Suppressor macrophage treated with lipopolysaccharide for 1 hour (primary cell): Measurements from ENCODE around the gene BCL2L12.

ENCODE experiments used
- DNase-seq, 3 donors: peaks; one replicate each; pipeline ENCODE4 v3.0.0-alpha.2; 2020 to 2022

BCL2L12 gene

DNA sequence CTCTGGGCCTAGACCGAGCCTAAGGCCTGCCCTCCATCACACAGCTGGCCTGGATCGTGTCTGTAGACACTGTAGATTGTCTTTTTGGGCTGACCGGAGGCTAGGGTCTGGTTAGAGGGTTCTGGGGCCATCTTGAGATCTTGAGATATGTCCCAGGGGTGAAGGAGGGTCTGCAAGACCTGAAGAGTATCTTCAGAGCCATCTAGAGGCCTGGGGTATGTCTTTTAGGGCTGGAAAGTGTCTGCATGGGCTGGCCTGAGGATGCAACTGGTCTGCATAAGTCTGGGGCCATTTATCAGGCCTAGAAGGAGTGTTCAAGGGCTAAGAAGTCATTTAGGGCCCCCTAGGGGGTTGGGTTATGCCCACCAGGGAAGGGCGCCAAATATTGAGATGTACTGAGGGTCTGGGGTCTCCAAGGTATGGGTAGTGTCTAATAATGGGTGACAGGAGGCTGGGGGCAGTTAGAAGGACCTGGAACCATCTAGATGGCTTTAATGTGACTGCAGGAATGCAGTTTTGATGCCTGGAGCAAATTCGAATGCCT is 23.2 kb upstream of the BCL2L12 start:
- DNase-seq = no peak

DNA sequence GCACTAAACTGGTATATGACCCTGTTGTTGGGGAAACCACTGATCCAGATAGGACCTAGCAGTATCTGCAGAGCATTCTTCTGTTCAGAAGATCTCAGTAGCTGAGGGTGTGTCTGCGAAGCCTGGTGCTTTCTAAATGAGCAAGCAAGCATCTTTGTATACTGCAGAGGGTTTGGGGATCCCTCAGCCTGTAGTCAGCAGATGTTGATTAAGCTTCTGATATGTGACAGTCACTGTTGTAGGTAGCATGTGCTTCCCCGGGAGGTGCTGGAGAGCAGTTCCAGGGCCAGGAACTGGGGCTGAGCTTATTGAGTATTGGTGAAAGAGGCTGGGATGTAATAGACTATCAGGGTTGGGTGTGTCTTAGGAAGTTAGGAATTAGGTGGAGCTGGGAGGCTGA is 22.3 kb upstream of the BCL2L12 start:
- DNase-seq = peak in 2 of 3 donors; percentile 7 to 14

DNA sequence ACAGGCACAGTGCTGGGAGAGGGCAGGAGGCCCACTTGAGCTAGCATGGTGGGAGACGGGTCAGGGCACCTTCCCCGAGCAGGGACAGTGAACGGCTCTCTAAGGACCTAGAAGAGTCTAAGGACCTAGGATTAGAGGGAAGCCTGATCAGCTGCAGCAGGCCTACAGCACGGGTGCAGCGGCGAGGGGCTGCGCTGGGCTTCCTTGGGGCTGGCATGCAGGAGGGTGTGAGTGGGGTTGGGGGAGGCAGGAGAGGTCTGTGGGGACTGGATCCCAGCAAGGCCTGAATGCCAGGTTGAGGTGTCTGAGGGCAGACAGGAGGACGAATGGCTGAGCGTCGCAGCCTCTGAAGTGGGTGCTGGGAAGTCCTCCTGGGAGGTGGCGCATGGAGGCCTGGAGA is 20.1 kb upstream of the BCL2L12 start:
- DNase-seq = no peak

DNA sequence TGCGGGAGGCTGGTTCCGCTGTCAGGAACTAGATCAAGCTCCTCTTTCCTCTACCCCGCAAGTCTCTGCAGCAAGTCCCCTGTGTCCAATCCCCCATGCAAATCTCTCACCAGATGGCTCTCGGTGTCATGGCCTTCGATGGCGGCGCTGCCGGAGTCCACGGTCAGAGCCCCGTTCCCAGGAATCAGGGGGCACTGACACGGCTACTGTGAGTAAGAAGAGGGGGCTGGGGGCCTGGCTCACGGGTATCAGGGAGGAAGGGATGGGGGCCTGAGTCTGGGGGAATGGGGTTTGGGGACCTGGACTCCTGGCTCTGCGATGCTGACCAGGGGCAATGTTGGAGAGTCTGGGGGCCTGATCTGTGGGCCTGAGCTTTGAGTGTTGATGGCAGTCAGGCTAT is 19.7 kb upstream of the BCL2L12 start:
- DNase-seq = no peak

DNA sequence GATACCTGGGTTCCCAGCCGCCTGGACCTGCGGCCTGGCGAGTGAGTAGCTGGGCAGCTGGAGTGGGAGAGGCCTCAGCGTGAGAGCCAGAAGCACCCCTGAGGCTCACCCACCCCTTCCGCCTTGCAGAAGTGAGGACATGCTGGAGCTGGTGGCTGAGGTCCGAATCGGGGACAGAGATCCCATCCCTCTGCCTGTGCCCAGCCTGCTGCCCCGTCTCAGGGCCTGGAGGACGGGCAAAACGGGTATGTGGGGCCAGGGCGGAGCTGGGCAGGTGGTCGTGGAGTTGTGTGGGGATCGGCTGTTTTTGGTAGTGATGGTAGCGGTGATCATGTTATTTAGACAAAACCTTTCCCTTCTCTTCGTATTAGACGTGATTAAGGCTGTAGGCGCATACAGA is 19.1 kb upstream of the BCL2L12 start:
- DNase-seq = no peak

DNA sequence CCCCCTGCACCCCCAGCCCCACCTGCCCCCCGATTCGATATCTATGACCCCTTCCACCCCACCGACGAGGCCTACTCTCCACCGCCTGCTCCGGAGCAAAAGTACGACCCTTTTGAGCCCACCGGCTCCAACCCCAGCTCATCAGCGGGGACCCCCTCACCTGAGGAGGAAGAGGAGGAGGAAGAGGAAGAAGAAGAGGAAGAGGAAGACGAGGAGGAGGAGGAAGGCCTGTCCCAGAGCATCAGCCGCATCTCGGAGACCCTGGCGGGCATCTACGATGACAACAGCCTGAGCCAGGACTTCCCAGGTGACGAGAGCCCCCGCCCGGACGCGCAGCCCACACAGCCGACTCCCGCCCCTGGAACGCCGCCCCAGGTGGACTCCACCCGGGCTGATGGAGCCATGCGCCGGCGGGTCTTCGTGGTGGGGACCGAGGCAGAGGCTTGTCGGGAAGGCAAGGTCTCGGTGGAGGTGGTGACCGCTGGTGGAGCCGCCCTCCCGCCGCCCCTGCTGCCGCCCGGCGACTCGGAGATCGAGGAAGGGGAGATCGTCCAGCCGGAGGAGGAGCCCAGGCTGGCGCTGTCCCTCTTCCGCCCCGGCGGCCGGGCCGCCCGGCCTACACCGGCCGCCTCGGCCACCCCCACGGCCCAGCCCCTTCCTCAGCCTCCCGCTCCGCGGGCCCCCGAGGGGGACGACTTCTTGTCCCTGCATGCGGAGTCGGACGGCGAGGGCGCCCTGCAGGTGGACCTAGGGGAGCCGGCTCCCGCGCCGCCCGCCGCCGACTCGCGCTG is 14.5 kb upstream of the BCL2L12 start:
- no peak for DNase-seq

DNA sequence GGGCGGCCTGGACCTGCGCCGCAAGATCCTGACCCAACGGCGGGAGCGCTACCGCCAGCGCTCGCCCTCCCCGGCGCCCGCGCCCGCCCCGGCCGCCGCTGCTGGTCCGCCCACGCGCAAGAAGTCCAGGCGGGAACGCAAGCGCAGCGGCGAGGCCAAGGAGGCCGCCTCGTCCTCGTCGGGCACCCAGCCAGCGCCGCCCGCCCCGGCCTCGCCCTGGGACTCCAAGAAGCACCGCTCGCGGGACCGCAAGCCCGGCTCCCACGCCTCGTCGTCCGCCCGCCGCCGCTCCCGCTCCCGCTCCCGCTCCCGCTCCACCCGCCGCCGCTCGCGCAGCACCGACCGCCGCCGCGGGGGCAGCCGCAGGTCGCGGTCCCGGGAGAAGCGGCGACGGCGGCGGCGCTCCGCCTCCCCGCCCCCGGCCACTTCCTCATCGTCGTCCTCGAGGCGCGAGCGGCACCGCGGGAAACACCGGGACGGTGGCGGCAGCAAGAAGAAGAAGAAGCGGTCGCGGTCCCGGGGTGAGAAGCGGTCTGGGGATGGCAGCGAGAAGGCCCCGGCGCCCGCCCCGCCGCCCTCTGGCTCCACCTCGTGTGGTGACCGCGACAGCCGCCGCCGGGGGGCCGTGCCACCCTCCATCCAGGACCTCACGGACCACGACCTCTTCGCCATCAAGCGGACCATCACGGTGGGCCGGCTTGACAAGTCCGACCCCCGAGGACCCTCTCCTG is 13.7 kb upstream of the BCL2L12 start:
- no peak for DNase-seq

DNA sequence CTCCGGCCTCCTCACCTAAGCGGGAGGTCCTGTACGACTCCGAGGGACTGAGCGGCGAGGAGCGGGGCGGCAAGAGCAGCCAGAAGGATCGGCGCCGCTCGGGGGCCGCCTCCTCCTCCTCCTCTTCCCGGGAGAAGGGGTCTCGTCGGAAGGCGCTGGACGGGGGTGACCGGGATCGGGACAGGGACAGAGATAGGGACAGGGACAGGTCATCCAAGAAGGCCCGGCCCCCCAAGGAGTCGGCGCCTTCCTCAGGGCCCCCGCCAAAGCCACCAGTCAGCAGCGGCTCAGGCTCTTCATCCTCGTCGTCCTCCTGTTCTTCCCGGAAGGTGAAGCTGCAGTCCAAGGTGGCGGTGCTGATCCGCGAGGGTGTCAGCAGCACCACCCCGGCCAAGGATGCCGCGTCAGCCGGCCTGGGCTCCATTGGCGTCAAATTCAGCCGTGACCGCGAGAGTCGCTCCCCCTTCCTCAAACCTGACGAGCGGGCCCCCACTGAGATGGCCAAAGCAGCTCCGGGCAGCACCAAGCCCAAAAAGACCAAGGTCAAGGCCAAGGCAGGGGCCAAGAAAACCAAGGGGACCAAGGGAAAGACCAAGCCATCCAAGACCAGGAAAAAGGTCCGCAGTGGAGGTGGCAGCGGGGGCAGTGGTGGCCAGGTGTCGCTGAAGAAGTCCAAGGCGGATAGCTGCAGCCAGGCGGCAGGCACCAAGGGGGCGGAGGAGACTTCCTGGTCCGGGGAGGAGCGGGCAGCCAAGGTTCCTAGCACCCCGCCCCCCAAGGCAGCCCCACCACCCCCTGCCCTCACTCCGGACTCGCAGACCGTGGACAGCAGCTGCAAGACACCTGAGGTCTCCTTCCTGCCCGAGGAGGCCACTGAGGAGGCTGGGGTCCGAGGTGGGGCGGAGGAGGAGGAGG is 12.9 kb upstream of the BCL2L12 start:
- no peak for DNase-seq

DNA sequence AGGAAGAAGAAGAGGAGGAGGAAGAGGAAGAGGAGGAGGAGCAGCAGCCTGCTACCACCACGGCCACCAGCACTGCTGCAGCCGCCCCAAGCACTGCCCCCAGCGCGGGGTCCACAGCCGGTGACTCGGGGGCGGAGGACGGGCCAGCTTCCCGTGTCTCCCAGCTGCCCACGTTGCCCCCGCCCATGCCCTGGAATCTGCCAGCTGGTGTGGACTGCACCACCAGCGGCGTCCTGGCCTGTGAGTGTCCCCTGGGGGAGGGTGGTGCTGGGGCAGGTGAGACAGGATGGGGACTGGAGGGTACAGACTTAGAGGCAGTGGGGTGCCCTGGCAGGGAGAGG is 12.3 kb upstream of the BCL2L12 start:
- DNase-seq = no peak

DNA sequence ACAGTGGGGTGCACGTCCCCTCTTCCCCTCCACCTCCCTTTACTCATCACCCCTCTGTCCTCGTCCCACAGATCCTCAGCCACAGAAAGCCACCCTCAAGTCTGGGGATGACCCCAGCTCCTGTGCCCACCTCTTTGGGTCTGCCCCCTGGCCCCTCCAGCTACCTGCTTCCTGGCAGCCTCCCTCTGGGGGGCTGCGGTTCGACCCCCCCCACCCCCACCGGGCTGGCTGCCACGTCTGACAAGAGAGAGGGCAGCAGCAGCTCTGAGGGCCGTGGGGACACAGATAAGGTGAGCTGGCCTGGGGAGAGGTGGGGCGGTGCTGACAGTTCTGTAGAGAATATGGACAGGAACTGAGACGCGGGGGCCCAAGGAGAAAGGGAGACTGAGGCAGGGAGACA is 11.2 kb upstream of the BCL2L12 start:
- DNase-seq = no peak

DNA sequence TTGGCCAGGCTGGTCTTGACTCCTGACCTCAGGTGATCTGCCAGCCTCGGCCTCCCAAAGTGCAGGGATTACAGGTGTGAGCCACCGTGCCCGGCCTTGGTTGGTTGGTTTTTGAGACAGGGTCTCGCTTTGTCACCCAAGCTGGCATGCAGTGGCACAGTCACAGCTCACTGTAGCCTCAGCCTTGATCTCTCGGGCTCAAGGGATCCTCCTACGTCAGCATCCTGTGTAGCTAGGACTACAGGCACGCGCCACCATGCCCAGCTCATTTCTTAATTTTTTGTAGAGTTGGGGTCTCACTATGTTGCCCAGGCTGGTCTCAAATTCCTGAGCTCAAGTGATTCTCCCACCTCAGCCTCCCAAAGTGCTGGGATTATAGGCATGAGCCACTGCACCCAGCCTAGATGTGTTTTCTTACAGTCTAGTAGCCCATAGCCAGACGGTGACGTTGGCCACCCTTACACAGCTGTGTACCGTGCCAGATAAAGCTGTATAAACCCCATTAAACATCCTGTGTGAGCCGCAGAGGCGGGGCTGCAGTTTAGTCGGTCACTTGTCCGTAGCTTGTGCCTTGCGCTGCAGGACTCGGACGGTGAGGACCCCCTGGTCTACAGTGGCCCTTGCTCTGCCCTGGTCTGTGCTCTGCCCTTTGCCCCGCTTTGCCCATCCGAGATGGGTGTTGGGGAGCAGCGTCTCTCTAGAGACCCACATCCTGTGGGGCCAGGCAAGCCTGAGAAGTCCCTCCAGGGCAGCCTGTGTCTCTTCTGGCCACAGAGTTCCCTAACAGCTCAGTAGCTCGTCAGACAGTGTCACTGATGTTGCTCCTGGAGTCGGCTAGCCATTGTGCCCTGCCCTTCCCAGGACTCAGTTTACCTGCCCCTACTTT is 9.9 kb upstream of the BCL2L12 start:
- no peak for DNase-seq

DNA sequence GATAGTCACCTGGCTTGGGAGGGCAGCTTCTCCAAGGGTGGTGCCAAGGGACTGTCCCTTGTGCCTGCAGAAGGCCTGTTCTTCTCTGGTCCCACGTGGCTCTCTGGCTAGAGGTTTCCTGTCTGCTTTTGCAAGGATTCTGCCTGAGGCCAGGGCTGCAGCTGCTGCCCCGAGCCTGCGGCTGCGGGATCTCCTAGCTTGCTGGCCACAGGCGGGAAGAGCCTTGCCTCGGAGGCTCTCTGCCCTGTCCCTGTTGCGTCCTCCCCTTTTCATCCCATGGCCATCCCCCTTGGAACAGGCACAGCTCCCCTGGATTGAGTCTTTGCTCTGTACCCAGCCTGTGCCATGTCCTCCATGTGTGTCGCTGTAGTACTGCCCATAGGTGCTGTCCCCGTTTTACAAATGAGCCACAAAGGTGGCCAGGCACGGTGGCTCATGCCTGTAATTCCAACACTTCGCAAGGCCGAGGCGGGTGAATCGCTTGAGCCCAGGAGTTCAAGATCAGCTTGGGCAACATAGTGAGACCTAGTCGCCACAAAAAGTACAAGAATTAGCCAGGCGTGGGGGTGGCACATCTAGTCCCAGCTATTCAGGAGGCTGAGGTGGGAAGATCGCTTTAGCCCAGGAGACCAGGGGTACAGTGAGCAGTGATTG is 9.2 kb upstream of the BCL2L12 start:
- DNase-seq = no peak

DNA sequence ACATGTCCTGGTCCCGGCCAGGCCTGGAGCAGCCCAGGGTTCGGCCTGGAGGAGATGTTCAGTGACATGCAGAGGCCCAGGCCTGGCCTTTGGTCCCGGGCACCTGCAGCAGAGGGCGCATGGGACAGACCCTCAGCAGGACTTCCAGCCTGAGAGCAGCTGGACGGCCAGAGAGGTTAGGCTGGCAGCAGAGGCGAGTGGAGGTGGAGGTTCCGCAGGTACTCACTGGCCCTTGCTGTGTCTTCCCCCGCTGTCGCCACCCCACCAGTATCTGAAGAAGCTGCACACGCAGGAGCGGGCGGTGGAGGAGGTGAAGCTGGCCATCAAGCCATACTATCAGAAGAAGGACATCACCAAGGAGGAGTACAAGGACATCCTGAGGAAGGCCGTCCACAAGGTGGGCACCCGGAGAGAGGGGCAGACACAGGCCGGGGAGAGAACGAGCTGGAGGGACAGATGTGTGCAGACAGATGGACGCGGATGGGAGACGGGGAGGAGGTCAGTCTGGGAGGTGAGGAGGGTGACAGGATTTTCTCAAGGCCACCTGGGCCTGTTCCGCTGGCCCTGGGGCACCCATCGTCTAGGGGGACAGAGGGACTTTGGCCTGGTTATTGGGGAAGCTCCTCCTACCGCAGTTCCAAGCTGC is 8.1 kb upstream of the BCL2L12 start:
- DNase-seq = no peak

DNA sequence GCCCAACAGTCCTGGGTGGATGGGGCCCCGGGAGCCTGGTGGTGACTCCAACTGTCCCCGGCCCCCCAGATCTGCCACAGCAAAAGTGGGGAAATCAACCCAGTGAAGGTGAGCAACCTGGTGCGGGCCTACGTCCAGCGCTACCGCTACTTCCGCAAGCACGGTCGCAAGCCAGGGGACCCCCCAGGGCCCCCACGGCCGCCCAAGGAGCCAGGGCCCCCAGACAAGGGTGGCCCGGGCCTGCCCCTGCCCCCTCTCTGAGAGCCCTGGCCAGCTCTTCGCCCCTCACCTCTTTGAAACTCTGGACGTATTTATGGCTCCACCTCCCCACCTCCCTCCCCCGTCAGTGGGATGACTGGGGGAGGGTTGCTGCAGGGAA is 7.6 kb upstream of the BCL2L12 start:
- no peak for DNase-seq

DNA sequence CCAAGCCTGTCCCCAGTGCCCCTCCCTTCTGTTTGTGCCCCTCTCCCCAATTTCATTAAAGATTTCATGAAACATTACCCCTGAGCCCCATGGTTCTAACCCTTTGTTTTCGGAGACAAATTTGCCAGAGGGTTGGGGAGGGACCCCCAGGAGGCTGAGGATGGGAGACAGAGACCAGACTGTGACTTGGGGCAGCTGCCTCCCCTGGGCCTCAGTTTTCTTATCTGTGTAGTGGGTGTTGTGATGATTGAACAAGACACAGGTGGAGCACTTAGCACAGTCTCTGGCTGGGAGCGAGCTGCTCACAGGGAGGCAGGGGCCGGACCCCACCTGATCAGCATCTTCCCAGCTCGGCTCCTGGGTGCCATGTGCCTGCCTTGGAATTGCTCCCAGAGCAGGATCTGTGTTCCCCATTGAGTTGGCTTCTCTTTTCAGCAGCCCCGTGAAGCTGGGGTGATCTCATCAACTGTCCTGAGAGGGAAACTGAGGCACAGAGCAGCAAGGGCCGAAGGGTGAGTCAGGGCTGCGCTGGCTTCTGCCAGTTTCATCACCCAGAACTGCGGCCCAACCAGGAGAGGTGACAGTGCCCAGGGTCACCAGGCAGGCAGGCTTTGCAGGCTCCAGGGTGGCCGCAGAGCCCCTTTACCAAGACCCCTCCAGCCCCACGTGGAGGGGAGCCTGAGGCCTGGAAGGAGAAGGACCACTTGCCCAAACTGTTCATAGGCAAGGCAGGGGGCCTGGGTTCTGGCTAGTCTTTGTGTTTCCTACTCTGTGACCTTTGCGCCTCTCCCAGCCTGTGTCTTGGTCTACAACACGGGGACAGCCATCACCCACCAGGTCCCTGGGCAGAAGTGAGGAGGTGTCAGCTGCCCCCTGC is 6.9 kb upstream of the BCL2L12 start:
- DNase-seq = no peak

DNA sequence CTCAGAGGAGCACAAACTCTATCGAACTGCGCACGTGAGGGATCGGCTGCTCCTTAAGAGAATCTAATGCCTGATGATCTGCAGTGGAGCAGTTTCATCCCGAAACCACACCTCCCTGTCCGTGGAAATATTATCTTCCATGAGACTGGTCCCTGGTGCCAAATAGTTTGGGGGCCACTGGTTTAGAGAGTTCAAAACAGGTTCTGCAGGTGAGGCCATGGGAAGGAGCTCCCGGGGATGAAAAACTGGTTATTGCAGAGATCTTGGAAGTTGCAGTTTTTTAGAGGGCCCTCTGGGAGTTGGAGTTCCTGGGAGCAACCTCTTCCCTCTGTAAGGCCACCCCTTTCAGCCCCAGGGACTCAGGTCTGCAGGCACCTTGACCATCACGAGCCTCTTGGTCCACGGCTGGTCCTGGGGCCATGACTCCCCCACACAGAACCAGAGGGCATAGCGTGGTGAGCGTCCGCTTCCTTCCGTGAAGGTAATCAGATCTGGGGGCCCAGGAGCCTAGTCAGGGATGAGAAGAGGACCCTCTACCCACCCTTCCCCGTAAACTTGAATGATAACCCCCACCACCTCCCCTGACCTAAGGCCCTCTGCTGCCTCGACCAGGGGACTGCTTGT is 5.3 kb upstream of the BCL2L12 start:
- no peak for DNase-seq

DNA sequence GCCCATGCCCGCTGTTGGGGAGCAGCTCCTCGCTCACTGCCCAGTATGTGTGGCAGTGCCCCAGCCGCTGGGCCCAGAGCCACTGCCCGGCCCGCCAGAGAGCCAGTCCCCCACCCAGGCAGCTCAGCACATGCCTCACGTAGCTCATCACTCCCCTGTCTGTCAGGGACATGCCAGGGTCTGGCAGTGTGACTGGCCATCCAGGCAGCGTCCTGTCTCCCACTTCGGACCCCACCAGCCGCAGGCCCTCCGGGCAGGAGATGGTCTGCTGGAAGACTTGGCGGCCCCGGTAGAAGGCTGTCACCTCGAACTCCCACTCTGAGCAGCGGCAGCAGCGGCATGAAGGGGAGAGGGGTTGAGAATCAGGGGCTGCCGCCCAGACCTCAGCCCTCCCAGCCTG is 3.7 kb upstream of the BCL2L12 start:
- DNase-seq = no peak

DNA sequence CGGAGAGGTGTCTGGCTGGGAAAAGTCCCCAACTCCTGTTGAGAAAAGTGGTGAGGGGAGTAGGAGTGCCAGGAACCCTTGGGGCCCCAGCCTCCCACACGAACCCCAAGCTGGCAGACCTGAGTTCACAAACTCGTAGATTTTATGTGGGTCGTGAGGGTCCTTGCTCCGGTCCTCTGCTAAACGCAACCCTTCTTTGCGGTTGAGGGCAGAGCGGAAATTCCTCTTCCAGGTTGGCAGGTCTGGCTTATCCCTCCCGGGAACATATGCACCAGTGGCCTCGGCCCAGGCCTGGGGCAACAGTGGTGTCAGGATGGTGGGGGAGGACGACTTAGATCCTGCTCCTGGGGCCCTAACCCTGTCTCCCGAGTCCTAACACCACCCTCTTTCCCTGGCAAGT is 2.5 kb upstream of the BCL2L12 start:
- DNase-seq = no peak

DNA sequence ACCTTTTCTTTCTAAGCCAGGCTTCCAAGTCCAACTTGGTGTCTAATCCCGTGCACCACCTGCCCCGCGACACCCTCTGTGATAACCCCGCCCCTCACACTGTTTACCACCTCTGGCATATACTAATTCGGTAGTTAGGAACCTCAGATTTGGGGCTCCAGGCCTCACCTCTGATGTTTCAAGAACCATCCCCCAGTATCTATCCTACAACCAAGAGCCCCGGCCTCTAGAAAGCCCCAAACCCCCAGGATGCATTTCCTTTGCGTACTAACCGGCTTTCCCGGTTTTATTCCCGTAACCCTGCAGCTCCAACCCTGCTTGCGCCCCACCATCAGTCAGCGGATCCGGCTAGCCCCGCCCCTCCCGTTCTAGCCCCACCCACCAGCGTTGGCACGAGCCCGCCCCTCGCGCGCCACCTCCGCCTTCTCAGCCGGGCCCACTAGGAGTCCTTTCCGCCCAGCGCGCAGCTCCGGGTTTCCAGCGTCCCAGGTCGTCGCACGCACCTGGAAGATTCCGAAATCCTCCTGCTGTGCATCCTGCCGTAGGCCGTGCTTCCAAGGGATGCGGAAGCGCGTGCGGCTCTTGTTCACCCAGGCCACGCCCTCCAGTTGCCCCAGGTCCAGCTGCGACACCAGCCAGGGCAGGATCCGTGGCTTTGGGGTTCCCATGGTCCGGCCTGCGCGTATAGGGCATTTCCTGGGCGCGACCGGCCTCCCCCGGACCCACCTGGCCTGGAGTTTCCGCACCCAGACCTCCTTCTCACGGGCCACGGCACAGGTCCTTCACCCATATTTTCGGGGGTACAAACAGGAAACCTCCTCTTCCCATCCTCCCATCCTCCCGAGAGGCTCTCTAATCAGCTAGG is 1.3 kb upstream of the BCL2L12 start:
- DNase-seq = peak; percentile 77 to 93 (median 90)
